Stimulated activated CD8-positive, alpha-beta memory T cell treated with anti-CD3 and anti-CD28 coated beads, Interleukin-7, amount 100 ng/mL, for 48 hours (primary cell): Measurements from ENCODE around the gene RDH13.
A peak's percentile ranks its signal among the peaks of the same experiment; 100 is the strongest.
"Not testable (repeated sequence)": the region's sequence is repeated elsewhere in the genome, so short reads cannot be mapped to it uniquely, and the experiment has no call there.

ENCODE experiments used
- DNase-seq, 2 donors: peaks; one replicate each; pipeline ENCODE4 v3.0.0-alpha.2; 2020; ENCODE audit warnings: low read depth in 1 of 2; ENCODE audit errors: extremely low read depth in 1 of 2

Gene RDH13

GRCh38 chr19:55048446-55048845 is 14.5 kb downstream of the RDH13 start:
- DNase-seq, result no peak

GRCh38 chr19:55047951-55048350 is 15.0 kb downstream of the RDH13 start:
- no peak for DNase-seq

GRCh38 chr19:55046975-55047622 is 15.8 kb downstream of the RDH13 start:
- no peak for DNase-seq

- no peak for DNase-seq
These were observed 17.9 kb downstream of the RDH13 start for GRCh38 chr19:55044771-55045716.

- DNase-seq, result no peak
These were observed 18.7 kb downstream of the RDH13 start for GRCh38 chr19:55044286-55044685.

GRCh38 chr19:55042688-55043087 is 20.3 kb downstream of the RDH13 start:
- DNase-seq, result no peak

GRCh38 chr19:55042344-55042678 is 20.6 kb downstream of the RDH13 start:
- DNase-seq, result no peak

GRCh38 chr19:55041627-55042343 is 21.2 kb downstream of the RDH13 start:
- peak; percentile 30 to 42 for DNase-seq

- DNase-seq, result no peak
These were observed 21.7 kb downstream of the RDH13 start for GRCh38 chr19:55041244-55041626.

- not testable (repeated sequence) for DNase-seq
These were observed 22.3 kb downstream of the RDH13 start for GRCh38 chr19:55040654-55041053.

GRCh38 chr19:55037603-55038002 is 25.3 kb downstream of the RDH13 start:
- not testable (repeated sequence) for DNase-seq

GRCh38 chr19:55036058-55036457 is 26.9 kb downstream of the RDH13 start:
- no peak for DNase-seq

GRCh38 chr19:55034751-55035150 is 28.2 kb downstream of the RDH13 start:
- DNase-seq, result no peak

GRCh38 chr19:55032976-55033643 is 29.8 kb downstream of the RDH13 start:
- DNase-seq, result not testable (repeated sequence)

GRCh38 chr19:55032170-55032800 is 30.7 kb downstream of the RDH13 start:
- DNase-seq, result no peak

GRCh38 chr19:55031178-55031577 is 31.8 kb downstream of the RDH13 start:
- DNase-seq, result no peak

GRCh38 chr19:55028757-55029156 is 34.2 kb downstream of the RDH13 start:
- no peak for DNase-seq

GRCh38 chr19:55027472-55028337 is 35.2 kb downstream of the RDH13 start:
- no peak for DNase-seq

GRCh38 chr19:55027140-55027471 is 35.8 kb downstream of the RDH13 start:
- not testable (repeated sequence) for DNase-seq

- DNase-seq, result no peak
These were observed 38.8 kb downstream of the RDH13 start for GRCh38 chr19:55024111-55024510.
